SK-N-SH treated with all-trans-retinoic acid at 6 μM for 48 hours (cell line): ENCODE data around the gene TRAPPC1.

Source experiments
- ATAC-seq: fragments of 200-7000 bp; cut with Tn5 transposase; 3 replicates; pipeline ENCODE4 v1.9.1; 2020; ENCODE audit warnings: mild to moderate bottlenecking, moderate library complexity
- ARNTL ChIP-seq: fragments of 450-650 bp; formaldehyde crosslinking; IDR thresholded peaks from 2 replicates; pipeline ENCODE4 v1.5.0; 2020; ENCODE audit warnings: low read depth, mild to moderate bottlenecking, moderate library complexity, borderline replicate concordance
- BACH2 ChIP-seq: fragments of 250-450 bp; sonication (Bioruptor Pico); IDR thresholded peaks from 2 replicates; pipeline ENCODE4 v1.9.0; 2021; ENCODE audit warnings: mild to moderate bottlenecking, borderline replicate concordance
- CREB5 ChIP-seq: fragments of 250-450 bp; sonication (Bioruptor Pico); IDR thresholded peaks from 2 replicates; pipeline ENCODE4 v1.5.1; 2020; ENCODE audit warnings: low read depth, mild to moderate bottlenecking, moderate library complexity
- CSDC2 ChIP-seq: fragments of 250-450 bp; sonication (Bioruptor Pico); IDR thresholded peaks from 2 replicates; pipeline ENCODE4 v1.5.0; 2020; ENCODE audit warnings: mild to moderate bottlenecking, moderate library complexity
- CSRNP3 ChIP-seq: fragments of 250-450 bp; sonication (Bioruptor Pico); IDR thresholded peaks from 2 replicates; pipeline ENCODE4 v1.5.1; 2021; ENCODE audit warnings: mild to moderate bottlenecking, moderate library complexity
- ESRRG ChIP-seq: fragments of 250-450 bp; sonication (Bioruptor Pico); IDR thresholded peaks from 2 replicates; pipeline ENCODE4 v1.6.1; 2021; ENCODE audit warnings: mild to moderate bottlenecking
- GLIS3 ChIP-seq: fragments of 250-450 bp; sonication (Bioruptor Pico); IDR thresholded peaks from 2 replicates; pipeline ENCODE4 v1.5.0; 2020; ENCODE audit warnings: mild to moderate bottlenecking, moderate library complexity
- ISL1 ChIP-seq: fragments of 250-450 bp; sonication (Bioruptor Pico); IDR thresholded peaks from 2 replicates; pipeline ENCODE4 v2.1.2; 2022; ENCODE audit warnings: mild to moderate bottlenecking, moderate library complexity
- OSR1 ChIP-seq: fragments of 250-450 bp; sonication (Bioruptor Pico); IDR thresholded peaks from 2 replicates; pipeline ENCODE4 v1.8.0; 2022; ENCODE audit warnings: moderate library complexity, mild to moderate bottlenecking, inconsistent platforms
- PATZ1 ChIP-seq: fragments of 250-450 bp; sonication (Bioruptor Pico); IDR thresholded peaks from 2 replicates; pipeline ENCODE4 v1.8.0; 2020; ENCODE audit warnings: mild to moderate bottlenecking, moderate library complexity, borderline replicate concordance
- PPARA ChIP-seq: fragments of 250-450 bp; sonication (Bioruptor Pico); IDR thresholded peaks from 2 replicates; pipeline ENCODE4 v1.5.0; 2020; ENCODE audit warnings: mild to moderate bottlenecking, borderline replicate concordance
- RARB ChIP-seq: fragments of 250-450 bp; sonication (Bioruptor Pico); IDR thresholded peaks from 2 replicates; pipeline ENCODE4 v1.8.0; 2021; ENCODE audit warnings: mild to moderate bottlenecking, moderate library complexity
- SNAI2 ChIP-seq: fragments of 250-450 bp; sonication (Bioruptor Pico); IDR thresholded peaks from 2 replicates; pipeline ENCODE4 v1.5.0; 2020; ENCODE audit warnings: mild to moderate bottlenecking, moderate library complexity
- TCF4 ChIP-seq: fragments of 250-450 bp; sonication (Bioruptor Pico); IDR thresholded peaks from 2 replicates; pipeline ENCODE4 v1.8.0; 2021; ENCODE audit warnings: mild to moderate bottlenecking, moderate library complexity, borderline replicate concordance
- TOX ChIP-seq: fragments of 250-450 bp; sonication (Bioruptor Pico); IDR thresholded peaks from 2 replicates; pipeline ENCODE4 v1.8.0; 2021; ENCODE audit warnings: mild to moderate bottlenecking, moderate library complexity, borderline replicate concordance
- TSHZ2 ChIP-seq: fragments of 250-450 bp; sonication (Bioruptor Pico); IDR thresholded peaks from 2 replicates; pipeline ENCODE4 v1.5.0; 2020; ENCODE audit warnings: mild to moderate bottlenecking, moderate library complexity
- ZC3H10 ChIP-seq: fragments of 250-450 bp; sonication (Bioruptor Pico); IDR thresholded peaks from 2 replicates; pipeline ENCODE4 v1.5.1; 2021; ENCODE audit warnings: mild to moderate bottlenecking, moderate library complexity
- ZFP3 ChIP-seq: fragments of 250-450 bp; sonication (Bioruptor Pico); IDR thresholded peaks from 2 replicates; pipeline ENCODE4 v1.5.0; 2020; ENCODE audit warnings: mild to moderate bottlenecking, moderate library complexity
- ZFP30 ChIP-seq: fragments of 450-650 bp; formaldehyde crosslinking; IDR thresholded peaks from 2 replicates; pipeline ENCODE4 v1.5.0; 2022; ENCODE audit warnings: mild to moderate bottlenecking, moderate library complexity
- ZNF565 ChIP-seq: fragments of 450-650 bp; formaldehyde crosslinking; conservative IDR thresholded peaks from 2 replicates; pipeline ENCODE4 v1.5.0; 2020; ENCODE audit warnings: low read depth, mild to moderate bottlenecking, moderate library complexity
- ZNF70 ChIP-seq: fragments of 450-650 bp; formaldehyde crosslinking; IDR thresholded peaks from 2 replicates; pipeline ENCODE4 v1.5.0; 2020; ENCODE audit warnings: mild to moderate bottlenecking, moderate library complexity
- ZNF8 ChIP-seq: fragments of 450-650 bp; formaldehyde crosslinking; IDR thresholded peaks from 2 replicates; pipeline ENCODE4 v1.5.0; 2020; ENCODE audit warnings: mild to moderate bottlenecking, moderate library complexity
- TF ChIP-seq, protein P1 (sequence below): fragments of 250-450 bp; sonication (Bioruptor Pico); IDR thresholded peaks from 2 replicates; pipeline ENCODE4 v1.8.0; 2021; ENCODE audit warnings: low read depth, mild to moderate bottlenecking, moderate library complexity, borderline replicate concordance

The TRAPPC1 gene

DNA sequence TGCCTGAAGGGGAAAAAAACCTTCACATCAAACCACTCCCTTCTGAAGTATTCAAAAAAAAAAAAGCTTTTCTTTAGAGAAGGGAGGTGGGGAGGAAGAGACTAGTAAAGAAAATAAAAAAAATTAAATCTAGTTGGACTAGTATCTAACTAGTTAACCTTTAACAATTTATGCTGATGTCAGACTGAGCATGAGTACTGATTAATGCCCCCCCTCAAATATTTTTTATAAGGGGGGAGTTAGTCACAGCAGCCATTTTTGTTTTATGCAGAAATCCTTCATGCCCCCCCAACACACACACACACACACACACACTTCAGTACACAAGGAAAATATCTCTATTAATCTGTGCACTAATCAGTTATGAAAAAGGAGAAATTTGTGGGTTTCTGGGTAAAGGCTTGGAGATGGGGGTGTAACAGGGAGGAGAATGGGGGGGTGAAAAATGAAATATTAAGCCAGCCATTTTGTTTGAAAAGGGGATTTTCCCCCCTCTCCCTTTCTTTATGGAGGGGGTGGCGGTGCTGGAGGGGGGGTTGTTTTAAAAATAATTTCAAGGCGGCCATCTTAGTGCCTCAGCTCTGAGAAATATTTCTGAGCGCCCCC is 47.9 kb downstream of the TRAPPC1 start:
- TF ChIP-seq CSDC2 (CRISPR knock-in tag): no peak
- TF ChIP-seq TCF4 (CRISPR knock-in tag): no peak
- no peak for TF ChIP-seq ZNF565 (CRISPR knock-in tag)
- no peak for TF ChIP-seq CSRNP3
- no peak for TF ChIP-seq ZNF8
- 0 out of 2 replicates have a peak, but pooled peaks have one; percentile 7 for TF ChIP-seq ISL1 (CRISPR knock-in tag)
- TF ChIP-seq GLIS3 (CRISPR knock-in tag): no peak
- TF ChIP-seq TOX: no peak
- TF ChIP-seq PATZ1 (CRISPR knock-in tag): peak; percentile 100
- ATAC-seq: no peak

DNA sequence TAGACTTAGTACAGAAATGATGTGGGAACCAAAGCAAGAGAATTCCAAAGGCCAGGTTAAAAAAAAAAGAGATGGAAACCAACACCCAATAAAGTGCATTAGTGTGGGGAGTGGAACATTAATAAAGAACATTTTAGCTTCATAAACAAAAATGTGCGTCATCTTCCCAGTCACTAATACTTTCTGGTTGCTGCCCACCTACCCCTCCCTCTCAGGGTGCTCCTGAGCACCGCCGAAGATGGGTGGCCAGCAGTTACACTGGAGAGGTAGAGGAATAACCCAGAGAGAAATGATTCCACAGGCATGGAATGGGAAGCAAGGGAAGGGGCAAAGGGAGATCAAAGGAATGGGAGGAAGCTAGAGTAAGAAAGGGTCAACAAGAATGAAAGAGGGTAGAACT is 49.1 kb downstream of the TRAPPC1 start:
- ATAC-seq: no peak
- TF ChIP-seq ZFP30 (CRISPR knock-in tag) (no peak), RARB (CRISPR knock-in tag) (no peak), ZC3H10 (CRISPR knock-in tag) (no peak), ZNF70 (no peak), PPARA (CRISPR knock-in tag) (no peak), CSDC2 (CRISPR knock-in tag) (no peak), SNAI2 (CRISPR knock-in tag) (no peak), CSRNP3 (no peak), OSR1 (CRISPR knock-in tag) (no peak), BACH2 (CRISPR knock-in tag) (no peak), TOX (no peak), ISL1 (CRISPR knock-in tag) (no peak), ESRRG (CRISPR knock-in tag) (no peak)

DNA sequence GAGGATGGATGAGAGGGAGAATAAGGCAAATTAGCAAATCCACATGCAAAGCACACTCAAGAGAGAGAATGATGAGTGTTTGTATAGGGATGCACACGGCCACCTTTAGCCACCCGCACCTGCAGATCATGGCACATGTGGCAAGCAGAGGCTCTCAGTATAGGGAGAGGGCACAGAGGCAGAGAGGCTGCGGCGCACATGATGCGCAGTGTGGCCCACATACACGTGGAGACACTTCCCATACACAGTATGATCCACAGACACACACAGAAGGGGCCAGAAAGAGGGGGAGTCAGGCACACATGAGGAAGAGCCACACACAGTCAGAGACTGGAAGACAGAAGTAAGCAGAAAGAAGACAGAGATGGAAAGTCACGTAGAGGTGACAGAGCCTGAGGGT is 49.7 kb downstream of the TRAPPC1 start:
- no peak for ATAC-seq
- TF ChIP-seq GLIS3 (CRISPR knock-in tag): no peak
- TF ChIP-seq SNAI2 (CRISPR knock-in tag): no peak
- TF ChIP-seq, protein P1, sequence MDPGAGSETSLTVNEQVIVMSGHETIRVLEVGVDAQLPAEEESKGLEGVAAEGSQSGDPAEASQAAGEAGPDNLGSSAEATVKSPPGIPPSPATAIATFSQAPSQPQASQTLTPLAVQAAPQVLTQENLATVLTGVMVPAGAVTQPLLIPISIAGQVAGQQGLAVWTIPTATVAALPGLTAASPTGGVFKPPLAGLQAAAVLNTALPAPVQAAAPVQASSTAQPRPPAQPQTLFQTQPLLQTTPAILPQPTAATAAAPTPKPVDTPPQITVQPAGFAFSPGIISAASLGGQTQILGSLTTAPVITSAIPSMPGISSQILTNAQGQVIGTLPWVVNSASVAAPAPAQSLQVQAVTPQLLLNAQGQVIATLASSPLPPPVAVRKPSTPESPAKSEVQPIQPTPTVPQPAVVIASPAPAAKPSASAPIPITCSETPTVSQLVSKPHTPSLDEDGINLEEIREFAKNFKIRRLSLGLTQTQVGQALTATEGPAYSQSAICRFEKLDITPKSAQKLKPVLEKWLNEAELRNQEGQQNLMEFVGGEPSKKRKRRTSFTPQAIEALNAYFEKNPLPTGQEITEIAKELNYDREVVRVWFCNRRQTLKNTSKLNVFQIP (CRISPR knock-in tag): no peak
- no peak for TF ChIP-seq OSR1 (CRISPR knock-in tag)
- TF ChIP-seq TSHZ2 (CRISPR knock-in tag): no peak
- TF ChIP-seq ZNF8: no peak
- TF ChIP-seq PATZ1 (CRISPR knock-in tag): no peak
- no peak for TF ChIP-seq CREB5 (CRISPR knock-in tag)
- no peak for TF ChIP-seq ARNTL
- no peak for TF ChIP-seq TCF4 (CRISPR knock-in tag)
- TF ChIP-seq TOX: no peak
- no peak for TF ChIP-seq ZFP3 (CRISPR knock-in tag)
- TF ChIP-seq CSDC2 (CRISPR knock-in tag): no peak
- no peak for TF ChIP-seq BACH2 (CRISPR knock-in tag)
- TF ChIP-seq CSRNP3: no peak
- no peak for TF ChIP-seq ZNF70
